ENCODE results near the gene FAM13A. TPM values are rescaled to one million over a fixed set of nuclear protein-coding genes. Genes with fewer than 3 reads are reported as not detected.
"Not testable (repeated sequence)": the region's sequence is repeated elsewhere in the genome, so short reads cannot be mapped to it uniquely, and the experiment has no call there.

The FAM13A gene
- total RNA-seq, 1 donor from 2014 or later = 2.7 TPM

GRCh38 chr4:89009115-89009514, 47.9 kb downstream of the FAM13A start:
- ChIA-PET POLR2A (no interaction called here), CTCF (interaction anchor here (1.4 kb wide), 1 partner anchor 12 kb away, joined by 6 read pairs; no protein-coding TSS in a partner anchor)
- Mint-ChIP-seq H3K4me1 (no peaks in the 10 kb centered on the region), H3K36me3 (ENCODE audit: low read depth) (no peaks in the 10 kb centered on the region), H3K27me3 (no peaks in the 10 kb centered on the region), H3K4me3 (no peak overlapping the region), H3K27ac (no peak overlapping the region), H3K9me3 (peaks cover 5% of the 10 kb centered on the region)
- DNase-seq (no peak), ATAC-seq (ENCODE audit: low read depth) (no peak)
- intact Hi-C loops (cut with micrococcal nuclease) = no loop called here
- TF ChIP-seq CTCF (IDR thresholded peaks at IDR 0.05) = no peak

GRCh38 chr4:89008166-89008565, 48.8 kb downstream of the FAM13A start:
- H3K9me3 Mint-ChIP-seq = peaks cover 5% of the 10 kb centered on the region
- H3K4me3 Mint-ChIP-seq = no peak overlapping the region
- POLR2A ChIA-PET = no interaction called here
- no peak for TF ChIP-seq CTCF (IDR thresholded peaks at IDR 0.05)
- no peak for ATAC-seq (ENCODE audit: low read depth)
- DNase-seq = no peak
- H3K27ac Mint-ChIP-seq = no peak overlapping the region
- intact Hi-C loops (cut with micrococcal nuclease) = no loop called here
- H3K36me3 Mint-ChIP-seq (ENCODE audit: low read depth) = no peaks in the 10 kb centered on the region
- CTCF ChIA-PET = interaction anchor here (1.4 kb wide), 1 partner anchor 12 kb away, joined by 6 read pairs; no protein-coding TSS in a partner anchor
- no peaks in the 10 kb centered on the region for H3K4me1 Mint-ChIP-seq
- no peaks in the 10 kb centered on the region for H3K27me3 Mint-ChIP-seq

- DNase-seq (no peak), ATAC-seq (ENCODE audit: low read depth) (no peak)
- Mint-ChIP-seq H3K36me3 (ENCODE audit: low read depth) (no peaks in the 10 kb centered on the region), H3K4me3 (no peak overlapping the region), H3K27ac (no peak overlapping the region), H3K4me1 (no peaks in the 10 kb centered on the region), H3K9me3 (peaks cover 5% of the 10 kb centered on the region), H3K27me3 (no peaks in the 10 kb centered on the region)
- ChIA-PET POLR2A (no interaction called here), CTCF (no interaction called here)
- no peak for TF ChIP-seq CTCF (IDR thresholded peaks at IDR 0.05)
- intact Hi-C loops (cut with micrococcal nuclease) = no loop called here
These were observed 49.5 kb downstream of the FAM13A start for GRCh38 chr4:89007338-89007939.

GRCh38 chr4:89006307-89006706, 50.7 kb downstream of the FAM13A start:
- POLR2A ChIA-PET = no interaction called here
- TF ChIP-seq CTCF (IDR thresholded peaks at IDR 0.05) = no peak
- peaks cover 5% of the 10 kb centered on the region for H3K9me3 Mint-ChIP-seq
- no peak overlapping the region for H3K4me3 Mint-ChIP-seq
- H3K36me3 Mint-ChIP-seq (ENCODE audit: low read depth) = no peaks in the 10 kb centered on the region
- no peaks in the 10 kb centered on the region for H3K27me3 Mint-ChIP-seq
- no peaks in the 10 kb centered on the region for H3K4me1 Mint-ChIP-seq
- intact Hi-C loops (cut with micrococcal nuclease) = no loop called here
- CTCF ChIA-PET = no interaction called here
- DNase-seq (no peak), ATAC-seq (ENCODE audit: low read depth) (no peak)
- no peak overlapping the region for H3K27ac Mint-ChIP-seq

- H3K27ac Mint-ChIP-seq; POLR2A ChIA-PET; H3K4me1 Mint-ChIP-seq; H3K27me3 Mint-ChIP-seq; H3K36me3 Mint-ChIP-seq (ENCODE audit: low read depth); ATAC-seq (ENCODE audit: low read depth); DNase-seq; intact Hi-C loops (cut with micrococcal nuclease); H3K9me3 Mint-ChIP-seq; H3K4me3 Mint-ChIP-seq: not testable (repeated sequence)
- CTCF ChIA-PET = interaction anchor here (1.3 kb wide), 1 partner anchor 18 kb away, joined by 5 read pairs; no protein-coding TSS in a partner anchor
These were observed 51.9 kb downstream of the FAM13A start for GRCh38 chr4:89005066-89005465.

Data from activated B cell treated with CpG ODN at 0.5 μM for 24 hours (primary cell).